ENCODE results near the gene VSIG10.
"Not testable (repeated sequence)": the region's sequence is repeated elsewhere in the genome, so short reads cannot be mapped to it uniquely, and the experiment has no call there.

Gene VSIG10

GRCh38 chr12:118032188-118032587 lies 71.6 kb downstream of the VSIG10 start:
- no peak for FAIRE-seq

- no peak for FAIRE-seq
Measured at GRCh38 chr12:118029166-118029565, 74.6 kb downstream of the VSIG10 start.

GRCh38 chr12:118025168-118025567 lies 78.6 kb downstream of the VSIG10 start:
- FAIRE-seq = no peak

- no peak for FAIRE-seq
Measured at GRCh38 chr12:118023301-118023860, 80.4 kb downstream of the VSIG10 start.

- no peak for FAIRE-seq
Measured at GRCh38 chr12:118022728-118023109, 81.1 kb downstream of the VSIG10 start.

GRCh38 chr12:118022097-118022727 lies 81.6 kb downstream of the VSIG10 start:
- not testable (repeated sequence) for FAIRE-seq

GRCh38 chr12:118020036-118020435 lies 83.8 kb downstream of the VSIG10 start:
- FAIRE-seq = no peak

GRCh38 chr12:118017926-118018325 lies 85.9 kb downstream of the VSIG10 start:
- no peak for FAIRE-seq

- FAIRE-seq = peak; percentile 78
Measured at GRCh38 chr12:118016424-118017264, 87.2 kb downstream of the VSIG10 start, which contains the start of gene RFC5. TSS of gene RFC5 (plus strand) at chr12:118016703. CDS start at chr12:118016828, 125 bp downstream.

- FAIRE-seq = no peak
Measured at GRCh38 chr12:118015944-118016343, 87.9 kb downstream of the VSIG10 start.

- no peak for FAIRE-seq
Measured at GRCh38 chr12:118015306-118015705, 88.5 kb downstream of the VSIG10 start.

Data from endometrium (tissue), 2 donors.